Measurements from ENCODE around the gene EMX1.

Gene EMX1

GRCh38 chr2:72965770-72966450 is 48.6 kb downstream of the EMX1 start:
- in situ Hi-C loops (cut with HindIII; ENCODE audit: low pct_ligation_motif_present, low sequenced_read_pairs): no loop called here
- H3K4me3 ChIP-seq (ENCODE audit: low read depth, low read length): no peak overlapping the region
- H3K27ac ChIP-seq: no peak overlapping the region
- DNase-seq: no peak
- H3K36me3 ChIP-seq (replicated peaks): no peaks in the 10 kb centered on the region
- no peaks in the 10 kb centered on the region for H3K27me3 ChIP-seq (replicated peaks)
- TF ChIP-seq CTCF (IDR thresholded peaks at IDR 0.05; ENCODE audit: low read depth, low read length, missing control alignments): no peak

GRCh38 chr2:72968286-72968685 is 51.0 kb downstream of the EMX1 start:
- Histone ChIP-seq H3K4me3 (ENCODE audit: low read depth, low read length) (no peak overlapping the region), H3K27me3 (replicated peaks) (no peaks in the 10 kb centered on the region), H3K27ac (no peak overlapping the region), H3K36me3 (replicated peaks) (no peaks in the 10 kb centered on the region)
- DNase-seq: no peak
- TF ChIP-seq CTCF (IDR thresholded peaks at IDR 0.05; ENCODE audit: low read depth, low read length, missing control alignments): no peak
- in situ Hi-C loops (cut with HindIII; ENCODE audit: low pct_ligation_motif_present, low sequenced_read_pairs): no loop called here

DNA sequence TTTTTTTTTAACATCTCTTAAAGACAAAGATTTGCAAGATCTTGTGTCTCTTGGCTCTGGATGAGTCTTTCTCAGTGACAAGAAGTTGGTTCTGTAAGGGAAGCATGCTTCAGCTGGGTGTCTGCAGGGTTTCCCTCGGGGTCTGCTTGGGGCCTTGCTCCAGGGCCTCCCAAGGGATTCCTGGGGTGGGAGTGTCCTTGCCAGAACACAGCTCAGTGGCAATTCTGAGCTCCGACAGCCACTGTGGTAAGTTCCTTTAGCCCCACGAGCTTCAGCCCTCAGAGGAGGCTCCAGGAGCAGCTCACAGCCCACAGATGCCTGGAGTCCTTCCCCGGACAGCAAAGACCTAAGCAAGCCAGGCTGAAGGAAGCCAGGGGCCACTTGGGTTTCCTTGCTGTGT is 52.4 kb downstream of the EMX1 start:
- no peak for TF ChIP-seq CTCF (IDR thresholded peaks at IDR 0.05; ENCODE audit: low read depth, low read length, missing control alignments)
- H3K4me3 ChIP-seq (ENCODE audit: low read depth, low read length): no peak overlapping the region
- DNase-seq: no peak
- in situ Hi-C loops (cut with HindIII; ENCODE audit: low pct_ligation_motif_present, low sequenced_read_pairs): no loop called here
- H3K27me3 ChIP-seq (replicated peaks): no peaks in the 10 kb centered on the region
- no peak overlapping the region for H3K27ac ChIP-seq
- H3K36me3 ChIP-seq (replicated peaks): no peaks in the 10 kb centered on the region

- Histone ChIP-seq H3K27me3 (replicated peaks) (no peaks in the 10 kb centered on the region), H3K4me3 (ENCODE audit: low read depth, low read length) (no peak overlapping the region), H3K36me3 (replicated peaks) (no peaks in the 10 kb centered on the region), H3K27ac (no peak overlapping the region)
- TF ChIP-seq CTCF (IDR thresholded peaks at IDR 0.05; ENCODE audit: low read depth, low read length, missing control alignments): no peak
- in situ Hi-C loops (cut with HindIII; ENCODE audit: low pct_ligation_motif_present, low sequenced_read_pairs): no loop called here
- no peak for DNase-seq
Observed at GRCh38 chr2:72971036-72971435, 53.7 kb downstream of the EMX1 start.

GRCh38 chr2:72972352-72973136 is 55.2 kb downstream of the EMX1 start:
- in situ Hi-C loops (cut with HindIII; ENCODE audit: low pct_ligation_motif_present, low sequenced_read_pairs): no loop called here
- no peak for DNase-seq

More at GRCh38 chr2:72972352-72973136, 55.2 kb downstream of the EMX1 start:
- TF ChIP-seq CTCF (IDR thresholded peaks at IDR 0.05; ENCODE audit: low read depth, low read length, missing control alignments): no peak
- Histone ChIP-seq H3K27ac (no peak overlapping the region), H3K4me3 (ENCODE audit: low read depth, low read length) (no peak overlapping the region), H3K27me3 (replicated peaks) (no peaks in the 10 kb centered on the region), H3K36me3 (replicated peaks) (no peaks in the 10 kb centered on the region)
